SH-SY5Y (cell line): ENCODE results near the gene RAB15.

Experiments used
- GATA2 ChIP-seq: IDR thresholded peaks from 2 replicates; pipeline ENCODE4 v1.6.1; 2011; ENCODE audit warnings: mild to moderate bottlenecking, low read depth, low read length
- GATA3 ChIP-seq: IDR thresholded peaks from 2 replicates; pipeline ENCODE4 v1.6.1; 2011; ENCODE audit warnings: low read depth, mild to moderate bottlenecking, low read length, moderate library complexity

DNA sequence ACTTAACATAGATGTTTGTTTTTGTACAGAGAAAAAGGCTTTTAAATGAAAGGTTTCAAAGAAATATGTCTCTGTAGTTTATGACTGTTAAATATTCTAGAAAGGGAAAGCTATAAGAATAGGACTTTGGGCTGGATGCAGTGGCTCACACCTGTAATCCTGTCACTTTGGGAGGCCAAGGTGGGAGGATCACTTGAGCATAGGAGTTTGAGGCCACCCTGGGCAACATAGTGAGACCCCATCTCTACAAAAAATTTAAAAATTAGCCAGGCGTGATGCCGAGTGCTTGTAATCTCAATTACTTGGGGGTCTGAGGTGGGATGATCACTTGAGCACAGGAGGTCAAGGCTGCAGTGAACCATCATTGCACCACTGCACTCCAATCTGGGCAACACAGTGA is 41.0 kb downstream of the RAB15 start:
- TF ChIP-seq GATA2, result no peak
- TF ChIP-seq GATA3, result no peak
